ENCODE data around the gene CEPT1.

CEPT1 gene

DNA sequence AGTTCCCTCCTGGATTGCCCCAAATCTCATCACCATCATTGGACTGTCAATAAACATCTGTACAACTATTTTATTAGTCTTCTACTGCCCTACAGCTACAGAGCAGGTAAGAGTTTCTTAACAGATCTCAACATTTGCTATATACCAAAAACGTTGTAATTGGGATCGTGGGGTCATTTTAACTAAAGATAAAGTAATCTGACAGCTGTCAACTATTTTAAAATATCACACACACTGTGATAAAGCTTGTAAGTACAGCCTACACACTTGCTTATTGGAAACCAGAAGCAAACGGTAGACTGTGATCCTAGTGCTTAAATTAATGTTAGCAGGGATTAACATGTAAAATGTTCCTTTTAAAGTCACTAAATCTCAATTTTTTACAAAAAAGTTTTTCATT, 7.9 kb downstream of the CEPT1 start:
- DNase-seq: no peak

DNA sequence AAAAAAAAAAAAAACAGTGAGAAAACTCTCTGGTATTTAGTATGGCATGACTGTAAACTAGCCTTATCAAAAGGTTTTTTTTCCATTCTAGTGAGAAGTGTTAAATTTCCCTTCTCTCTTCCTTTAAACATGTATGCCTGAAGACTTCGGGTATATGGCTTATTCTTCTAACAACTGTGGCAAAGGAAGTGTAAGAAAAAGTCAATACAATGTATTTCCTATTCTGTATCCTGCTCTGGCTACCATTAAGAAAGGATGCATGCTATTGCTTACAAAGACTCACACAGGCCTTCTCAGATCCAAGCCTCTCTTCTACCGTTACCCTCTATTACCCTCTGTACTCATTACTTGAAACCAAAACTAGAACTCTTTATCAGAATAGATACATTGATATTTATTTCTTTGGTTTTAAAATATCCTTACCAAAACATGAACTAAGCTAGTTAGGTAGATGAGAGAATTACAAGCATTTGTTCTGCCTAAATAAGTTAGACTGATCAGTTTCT, 8.4 kb downstream of the CEPT1 start:
- no peak for DNase-seq

DNA sequence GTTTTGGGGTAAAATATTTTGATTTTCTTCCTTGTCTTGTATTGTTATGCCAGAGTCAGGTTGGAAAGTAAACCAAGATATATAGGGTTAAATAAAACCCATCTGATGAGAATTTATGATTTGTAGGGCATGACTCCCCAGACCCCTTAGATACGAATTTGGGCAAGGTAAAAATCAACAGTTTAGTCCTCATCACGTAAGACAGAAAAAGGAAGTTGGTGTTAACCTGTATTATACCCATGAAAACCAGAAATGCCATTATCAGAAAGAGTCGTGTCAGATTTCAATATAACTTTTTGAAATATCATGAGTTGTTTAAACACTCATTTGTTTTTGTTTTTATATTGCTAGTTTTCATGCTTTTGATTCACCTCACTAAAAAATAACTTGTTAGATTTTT, 11.8 kb downstream of the CEPT1 start:
- no peak for DNase-seq

DNA sequence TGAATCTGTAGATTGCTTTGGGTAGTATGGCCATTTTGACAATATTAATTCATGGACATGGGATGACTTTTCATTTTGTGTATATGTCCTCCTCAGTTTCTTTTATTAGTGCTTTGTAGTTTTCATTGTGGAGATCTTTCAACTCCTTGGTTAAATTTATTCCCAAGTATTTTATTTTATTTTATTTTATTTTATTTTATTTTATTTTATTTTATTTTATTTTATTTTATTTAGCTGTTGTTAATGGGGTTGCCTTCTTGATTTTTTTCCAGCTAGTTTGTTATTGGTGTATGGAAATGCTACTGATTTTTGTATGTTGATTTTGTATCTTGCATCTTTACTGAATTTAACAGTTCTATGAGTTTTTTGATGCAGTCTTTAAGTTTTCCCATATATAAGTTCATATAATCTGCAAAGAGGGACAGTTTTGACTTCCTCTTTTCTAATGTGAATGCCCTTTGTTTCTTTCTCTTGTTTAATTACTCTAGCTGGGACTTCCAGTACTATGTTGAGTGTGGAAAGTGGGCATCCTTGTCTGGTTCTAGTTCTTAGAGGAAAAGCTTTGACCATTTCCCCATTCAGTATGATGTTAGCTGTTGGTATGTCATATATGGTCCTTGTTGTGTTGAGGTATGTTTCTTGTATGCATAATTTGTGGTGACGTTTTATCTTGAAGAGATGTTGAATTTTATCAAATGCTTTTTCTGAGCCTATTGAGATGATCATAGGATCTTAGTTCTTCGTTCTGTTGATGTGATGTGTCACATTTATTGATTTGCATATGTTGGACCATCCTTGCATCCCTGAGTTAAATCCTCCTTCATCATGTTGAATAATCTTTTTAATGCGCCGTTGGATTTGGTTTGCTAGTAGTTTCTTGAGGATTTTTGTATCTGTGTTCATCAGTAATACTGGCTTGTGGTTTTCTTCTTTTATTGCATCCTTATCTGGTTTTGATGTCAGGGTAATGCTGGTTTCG, 14.3 kb downstream of the CEPT1 start:
- no peak for DNase-seq

DNA sequence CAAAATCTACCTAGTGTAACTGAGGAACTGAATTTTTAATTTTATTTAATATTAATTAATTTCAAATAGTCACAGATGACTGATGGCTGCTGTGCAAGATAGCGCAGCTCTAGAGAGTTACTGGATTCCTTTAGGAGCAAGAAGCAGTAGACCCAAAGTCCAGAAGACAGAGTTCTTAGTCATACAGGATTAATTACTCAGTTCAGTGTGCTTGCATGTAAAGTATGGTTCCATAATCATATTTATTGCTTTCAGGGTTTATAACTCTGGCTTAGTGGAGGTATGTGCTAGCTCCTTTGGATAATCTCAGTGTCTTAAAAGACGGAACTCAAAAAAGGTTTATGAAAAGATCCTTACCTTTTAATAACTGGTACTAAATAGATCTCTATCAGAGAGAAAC, 17.4 kb downstream of the CEPT1 start:
- DNase-seq: no peak

DNA sequence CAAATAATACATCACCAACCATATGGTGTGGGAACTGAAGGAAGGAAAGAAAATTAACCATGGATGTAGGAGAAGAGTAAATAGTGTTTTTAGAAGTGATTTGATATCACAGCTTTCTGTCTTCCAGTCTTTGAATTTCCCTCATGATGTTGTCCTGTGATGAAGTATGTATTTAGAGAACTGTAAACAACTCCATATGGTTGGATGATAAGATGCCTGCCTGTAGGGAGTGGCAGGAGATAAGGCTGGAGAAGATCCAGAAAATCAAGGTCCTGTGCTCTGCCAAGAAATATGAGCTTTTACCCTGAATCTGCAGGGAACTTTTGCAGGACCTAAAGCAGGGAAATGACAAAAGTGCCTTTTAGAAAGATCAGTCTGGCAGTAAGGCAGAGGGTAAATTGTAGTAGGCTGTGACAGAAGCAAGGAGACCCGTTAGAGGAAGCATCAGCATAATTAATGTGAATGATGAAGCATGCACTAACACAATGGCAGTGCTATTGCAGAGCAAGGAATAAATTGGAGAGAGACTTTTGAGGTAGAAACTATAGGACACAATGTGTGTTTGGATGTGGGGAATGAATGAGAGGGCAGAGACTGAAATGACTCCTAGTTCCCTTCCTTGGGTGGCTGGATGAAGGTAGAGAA, 21.9 kb downstream of the CEPT1 start:
- DNase-seq: no peak

DNA sequence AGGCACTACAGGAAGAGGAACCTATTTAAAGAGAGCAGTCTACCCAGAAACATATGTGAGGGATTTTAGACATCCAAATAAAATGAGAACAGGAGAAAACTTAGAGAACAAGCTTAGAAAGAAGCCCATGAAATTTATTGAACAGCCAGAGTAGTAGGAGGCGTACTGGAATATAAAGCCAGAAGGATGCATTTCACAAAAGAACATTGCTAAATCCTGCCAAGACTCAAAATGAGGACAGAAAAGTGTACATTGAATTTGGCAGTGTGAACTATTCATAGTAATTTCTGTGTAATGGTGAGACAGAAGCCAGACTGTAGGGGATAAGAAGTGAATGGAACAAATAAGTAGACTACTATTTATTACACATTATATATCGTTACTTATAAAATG, 22.5 kb downstream of the CEPT1 start:
- no peak for DNase-seq

DNA sequence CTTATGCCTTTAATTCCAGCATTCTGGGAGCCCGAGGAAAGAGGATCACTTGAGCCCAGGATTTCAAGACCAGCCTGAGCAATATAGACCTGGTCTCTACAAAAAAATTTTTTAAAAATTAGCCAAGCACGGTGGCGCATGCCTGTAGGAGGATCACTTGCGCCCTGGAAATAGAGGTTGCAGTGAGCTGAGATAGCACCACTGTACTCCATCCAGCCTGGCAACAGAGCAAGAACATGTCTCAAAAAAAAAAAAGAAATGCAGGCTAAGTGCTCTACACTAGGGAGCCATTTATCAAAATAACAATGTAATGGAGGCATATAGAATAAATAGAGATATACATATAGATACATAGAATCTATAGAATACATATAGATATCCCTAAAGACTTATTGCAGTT, 23.3 kb downstream of the CEPT1 start:
- DNase-seq: no peak

DNA sequence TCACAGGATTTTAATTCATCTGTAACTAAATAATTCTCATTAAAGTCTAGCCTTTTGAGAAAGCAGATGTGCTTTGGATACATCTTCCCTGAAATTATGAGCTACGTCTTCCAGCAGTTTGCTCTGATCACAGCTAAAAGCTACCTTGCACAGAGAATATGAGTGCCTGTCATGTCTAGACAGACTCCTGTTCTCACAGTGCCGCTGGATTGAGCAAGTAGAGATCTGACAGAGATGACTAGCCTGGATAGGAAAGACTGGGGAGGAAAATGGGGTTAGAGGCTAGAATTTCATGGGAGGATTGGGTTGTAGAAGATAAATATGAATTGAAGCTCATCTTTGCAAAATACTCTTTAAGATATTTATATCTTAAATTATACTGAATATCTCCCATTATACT, 24.1 kb downstream of the CEPT1 start:
- DNase-seq: no peak

DNA sequence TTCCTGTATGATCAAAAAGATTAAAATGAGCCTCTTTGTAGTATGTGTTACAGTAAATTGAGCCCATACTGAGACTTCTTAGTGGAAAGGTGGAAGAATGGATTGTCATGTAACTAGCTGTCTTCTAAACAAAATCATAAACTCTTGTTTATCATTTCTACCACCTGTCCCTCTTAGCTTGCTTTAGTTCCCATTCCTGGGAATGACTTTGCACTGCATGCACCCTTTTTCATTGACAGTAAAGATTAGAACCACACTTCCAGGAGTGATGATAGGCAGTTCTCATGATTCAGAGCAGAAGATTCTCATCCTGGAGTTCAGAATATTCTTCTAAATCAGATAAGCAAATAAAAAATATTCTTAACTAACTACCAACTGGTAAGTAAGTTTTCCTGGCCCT, 32.4 kb downstream of the CEPT1 start:
- DNase-seq: no peak

DNA sequence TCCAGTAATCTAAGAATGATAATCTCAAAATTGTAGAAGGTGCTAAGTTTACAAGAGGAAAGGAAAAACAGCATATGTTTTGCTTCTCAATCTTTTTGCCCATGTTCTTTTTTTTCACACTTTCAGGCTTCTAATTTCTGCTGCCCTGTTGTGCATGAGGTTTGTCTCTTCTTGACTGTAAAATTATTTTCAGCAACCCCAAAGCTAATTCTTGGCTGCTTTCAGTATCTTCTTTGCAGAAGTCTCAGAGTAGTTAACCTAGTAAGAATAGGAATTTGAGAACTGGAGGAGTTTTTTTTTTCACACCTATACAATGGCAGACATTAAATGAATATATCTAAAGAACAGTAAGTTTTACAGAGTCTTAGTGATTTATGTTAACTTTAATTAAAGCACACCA, 34.0 kb downstream of the CEPT1 start:
- DNase-seq: no peak

DNA sequence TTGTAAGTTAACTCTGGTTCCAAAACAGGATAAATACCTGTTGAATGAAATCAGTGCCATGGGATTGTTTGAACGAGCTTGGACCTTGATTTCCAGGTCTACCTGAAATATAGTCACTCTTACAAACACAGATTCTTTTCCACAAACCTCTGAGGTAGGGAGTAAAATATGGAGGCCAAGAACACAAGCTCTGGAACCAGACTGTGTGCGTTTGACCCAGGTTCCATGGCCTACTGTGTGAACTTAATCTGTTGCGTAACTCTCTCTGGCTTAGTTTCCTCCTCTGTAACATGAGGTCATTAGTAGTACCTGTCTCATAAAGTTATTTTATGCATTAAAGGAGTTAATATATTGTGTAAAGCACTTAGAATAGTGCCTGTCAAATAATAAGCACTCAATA, 35.3 kb downstream of the CEPT1 start:
- no peak for DNase-seq

DNA sequence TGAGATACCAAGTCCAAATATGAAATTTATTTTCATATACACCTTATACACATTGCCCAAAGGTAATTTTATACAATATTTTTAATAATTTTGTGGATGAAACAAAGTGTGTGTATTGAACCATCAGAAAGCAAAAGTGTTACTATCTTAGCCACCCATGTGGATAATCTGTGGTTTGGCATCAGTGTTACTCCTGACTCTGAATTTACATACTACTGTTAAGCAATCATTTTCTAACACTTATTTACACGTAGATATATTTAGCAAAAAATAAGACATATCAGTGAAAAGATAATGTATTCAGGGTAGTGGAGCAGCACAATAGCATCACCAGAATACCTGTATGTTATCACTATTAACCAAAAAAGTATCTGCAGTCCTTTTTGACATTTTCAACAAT, 36.7 kb downstream of the CEPT1 start:
- no peak for DNase-seq

DNA sequence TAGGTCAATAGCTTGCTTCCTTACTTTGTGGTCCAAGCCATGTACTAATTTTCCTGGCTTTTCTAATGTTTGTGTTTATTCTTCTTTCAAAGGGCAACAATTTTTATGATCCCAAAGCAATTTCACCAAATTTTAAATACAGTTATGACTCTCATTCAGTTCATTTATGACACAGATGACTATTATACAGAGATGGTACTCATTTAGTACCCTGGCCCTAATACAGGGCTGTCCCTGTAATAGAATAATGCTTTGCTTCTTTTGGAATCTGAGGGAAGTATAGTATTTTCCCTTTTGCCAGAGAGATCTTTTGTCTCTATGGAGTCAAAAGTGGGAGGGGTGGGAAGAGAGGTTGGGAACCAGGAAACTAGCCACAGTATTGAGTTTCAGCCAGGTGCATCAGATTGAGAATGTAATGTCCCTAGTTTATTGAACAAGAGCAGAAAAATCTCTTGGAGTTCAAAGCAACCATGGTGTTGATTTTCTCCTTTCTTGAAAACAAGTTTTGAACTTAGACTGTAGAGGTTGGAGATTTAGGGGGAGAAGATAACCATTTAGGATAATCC, 40.0 kb downstream of the CEPT1 start:
- no peak for DNase-seq

DNA sequence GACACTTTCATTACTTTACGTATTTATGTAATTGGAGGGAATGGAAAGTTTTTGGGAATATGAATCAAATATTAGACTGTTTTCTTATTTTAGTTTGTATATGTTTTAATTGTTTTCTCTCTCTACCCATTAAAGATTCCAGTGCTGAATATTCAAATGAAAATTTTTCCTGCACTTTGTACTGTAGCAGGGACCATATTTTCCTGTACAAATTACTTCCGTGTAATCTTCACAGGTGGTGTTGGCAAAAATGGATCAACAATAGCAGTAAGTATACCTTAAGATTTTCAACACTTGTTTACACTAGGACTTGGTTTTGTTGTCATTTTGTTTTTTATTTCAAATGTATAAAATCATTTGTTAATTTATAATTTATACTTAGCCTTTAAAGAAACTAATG, 42.0 kb downstream of the CEPT1 start:
- no peak for DNase-seq

DNA sequence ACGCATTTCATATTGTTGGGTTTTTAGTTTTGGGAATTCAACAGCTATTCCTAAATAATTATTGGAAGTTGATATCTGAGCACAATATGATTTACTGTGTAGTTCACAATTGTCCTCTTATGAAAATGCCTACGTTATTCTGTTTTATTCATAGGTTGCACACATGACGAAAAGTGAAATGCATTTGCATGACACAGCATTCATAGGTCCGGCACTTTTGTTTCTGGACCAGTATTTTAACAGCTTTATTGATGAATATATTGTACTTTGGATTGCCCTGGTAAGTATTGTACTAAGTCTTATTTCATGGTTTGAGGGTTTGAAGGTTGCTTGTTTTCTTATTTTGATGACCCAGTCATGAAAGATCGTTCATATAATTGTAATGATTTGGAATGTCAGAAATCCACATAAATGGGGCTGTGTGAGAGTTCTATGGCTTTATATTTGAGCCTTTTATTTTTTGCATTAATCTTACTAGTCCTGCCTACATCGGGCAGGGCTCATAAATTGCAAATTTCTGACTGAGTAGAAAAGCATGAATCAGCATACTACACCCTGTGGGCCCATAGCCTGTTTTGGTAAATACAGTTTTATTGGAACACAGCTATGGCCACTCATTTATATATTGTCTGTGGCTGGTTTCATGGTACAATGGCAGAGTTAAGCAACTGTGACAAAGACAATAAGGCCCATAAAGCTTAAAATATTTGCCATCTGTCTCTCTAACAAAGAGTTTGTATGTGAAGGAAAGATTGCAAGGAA, 43.5 kb downstream of the CEPT1 start:
- DNase-seq: no peak

DNA sequence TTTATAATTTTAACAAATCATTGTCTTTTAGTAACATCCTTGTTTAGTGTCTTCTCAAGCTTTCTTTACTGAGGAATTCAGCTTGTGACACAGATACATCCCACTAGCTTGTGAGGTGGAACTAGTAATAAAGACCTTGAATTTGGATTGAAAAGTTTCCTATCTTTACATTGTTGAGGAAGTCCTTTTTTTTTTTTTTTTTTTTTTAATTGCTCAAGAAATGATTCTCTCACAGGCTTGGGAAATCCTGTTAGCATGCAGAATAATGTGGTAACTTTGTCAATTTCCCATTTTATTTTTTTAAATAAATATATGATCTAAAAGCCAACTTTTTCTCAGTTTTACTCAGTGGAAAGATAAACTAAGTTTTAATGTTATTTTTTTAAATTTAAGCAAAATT, 44.6 kb downstream of the CEPT1 start:
- DNase-seq: no peak

DNA sequence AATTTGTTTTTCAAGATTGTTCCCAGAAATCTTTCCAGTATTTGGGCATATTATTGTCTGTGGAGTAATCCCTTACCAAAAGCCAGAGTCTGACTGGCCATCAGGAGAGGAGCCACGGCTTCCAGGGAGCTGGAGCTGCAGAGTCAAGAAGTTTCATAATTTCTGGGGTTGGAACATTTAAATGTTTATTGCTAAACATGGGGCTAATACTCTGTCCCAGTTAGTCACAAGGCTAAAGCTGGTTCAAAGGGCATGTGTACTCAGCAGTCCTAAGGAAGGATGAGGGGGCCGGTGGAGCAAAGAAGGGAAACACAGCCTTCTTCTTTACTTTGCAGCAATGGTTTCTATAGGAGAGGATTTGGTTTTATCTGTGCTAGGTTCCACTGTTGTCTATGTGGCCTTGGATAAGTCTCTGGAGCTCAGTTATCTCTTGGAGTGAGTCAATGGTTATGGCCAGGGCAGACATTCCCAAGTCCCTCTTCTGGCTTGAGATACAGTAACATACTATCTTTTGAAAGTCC, 51.0 kb downstream of the CEPT1 start:
- DNase-seq: no peak

DNA sequence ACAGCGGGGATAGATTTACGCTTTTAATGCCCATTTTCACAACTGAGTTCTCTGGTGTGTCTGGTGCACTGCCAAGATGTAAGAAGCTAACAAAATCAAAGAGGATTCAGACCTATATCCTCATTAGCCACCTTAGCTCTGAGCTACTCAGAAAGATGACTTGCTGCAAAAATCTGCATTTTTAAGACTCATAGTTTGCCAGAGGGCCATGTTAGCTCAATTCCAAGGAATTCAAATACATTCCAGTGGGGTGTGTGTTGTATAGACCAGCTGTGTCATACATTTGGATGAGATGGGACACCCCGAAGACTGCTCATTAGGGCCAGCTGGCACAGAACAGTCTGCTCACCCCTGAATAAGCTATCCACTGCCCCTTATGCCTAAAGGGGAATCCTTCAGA, 51.5 kb downstream of the CEPT1 start:
- DNase-seq: no peak

DNA sequence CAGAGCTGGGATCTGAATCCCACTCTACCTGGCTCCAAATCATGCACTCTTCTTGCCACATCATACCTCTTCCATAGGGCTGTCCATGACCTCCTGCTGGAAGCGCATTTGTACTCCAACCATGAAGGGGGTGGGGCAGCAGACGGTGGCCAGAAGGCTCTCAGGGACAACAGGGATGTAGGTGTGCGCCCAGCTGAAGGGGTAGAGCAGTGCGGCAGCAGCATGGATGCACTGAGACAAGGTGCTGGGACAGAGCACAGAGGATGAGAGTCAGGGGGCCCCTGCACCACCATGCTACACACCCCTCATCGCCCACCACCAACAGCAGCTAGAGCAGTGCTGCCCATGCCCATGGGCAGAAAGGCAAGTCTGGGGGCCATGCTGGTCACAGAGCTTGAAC, 52.1 kb downstream of the CEPT1 start:
- DNase-seq: no peak

DNA sequence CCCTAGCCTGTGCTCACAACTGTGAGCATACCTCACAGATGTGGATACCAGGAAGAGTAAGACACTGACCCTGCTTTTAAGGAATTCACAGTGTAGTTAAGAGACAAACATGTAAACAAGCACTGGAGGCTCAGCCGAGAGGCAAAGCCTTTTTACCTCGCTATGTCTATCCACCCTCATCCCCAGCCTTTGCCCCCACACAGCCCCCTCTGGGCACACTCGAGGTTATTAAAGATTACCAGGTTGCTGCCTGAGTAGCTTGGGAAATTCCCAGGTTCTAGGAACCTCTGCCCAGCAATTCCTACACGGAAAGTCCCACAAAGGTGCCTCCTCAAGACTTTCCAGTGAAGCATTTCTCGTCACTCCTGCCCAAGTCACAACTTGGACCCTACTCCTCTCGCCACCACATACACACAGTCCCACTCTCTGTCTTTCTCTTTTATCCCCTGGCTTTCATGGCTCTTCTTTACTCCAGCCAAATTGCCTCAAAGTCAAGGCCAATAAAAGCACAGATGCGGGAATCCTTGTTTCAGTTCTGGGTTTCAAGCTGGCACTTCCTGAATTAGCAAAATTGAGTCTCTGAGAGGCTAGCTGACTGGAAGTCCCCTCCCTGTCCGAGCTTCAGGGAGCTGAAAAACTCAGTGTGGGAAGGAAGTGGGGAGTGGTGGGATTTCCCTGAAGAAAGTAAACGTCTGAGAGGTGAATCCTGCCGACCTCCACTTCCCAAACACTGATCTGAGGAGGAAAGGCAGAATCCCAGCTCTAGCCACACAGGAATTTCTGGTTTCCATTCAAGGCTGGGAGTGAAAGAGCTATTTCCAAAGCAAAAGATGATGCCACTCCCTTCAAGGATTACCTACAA, 52.9 kb downstream of the CEPT1 start:
- no peak for DNase-seq
